Cardiac fibroblast (primary cell): Measurements from ENCODE around the gene ENSA.

Experiments
- DNase-seq, 2 donors: peaks; one replicate each; pipeline versions ENCODE4 v3.0.0 to v3.0.0-alpha.2; 2010; ENCODE audit warnings: low read depth in 2 of 2
- H3K4me3 ChIP-seq, 2 donors: replicated peaks in 1 of 2; 1 replicate in 1 of 2; 2 replicates in 1 of 2; pipeline ENCODE4 v1.5.1; 2011; ENCODE audit warnings: low read depth in 2 of 2, low read length in 2 of 2, mild to moderate bottlenecking in 2 of 2, moderate library complexity in 1 of 2
- TF ChIP-seq, protein P1 (sequence below): IDR thresholded peaks from one replicate; pipeline ENCODE4 v1.5.1; 2011; ENCODE audit warnings: low read depth, mild to moderate bottlenecking, low read length, inconsistent platforms

Gene ENSA

DNA sequence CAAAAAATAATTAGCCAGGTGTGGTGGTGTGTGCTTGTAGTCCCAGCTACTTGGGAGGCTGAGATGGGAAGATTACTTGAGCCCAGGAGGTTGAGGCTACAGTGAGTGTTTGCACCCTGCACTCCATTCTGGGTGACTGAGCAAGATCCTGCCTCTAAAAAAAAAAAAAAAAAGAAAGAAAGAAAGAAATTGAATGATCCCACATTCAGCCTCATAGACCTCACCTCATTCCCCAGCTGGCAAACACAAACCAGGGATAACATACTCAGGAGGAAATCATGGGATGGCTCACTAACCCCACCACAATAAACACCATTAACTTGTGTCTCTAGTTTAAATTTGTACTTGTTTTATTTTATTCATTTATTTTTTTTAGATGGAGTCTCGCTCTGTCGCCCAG lies 8.5 kb downstream of the ENSA start:
- H3K4me3 ChIP-seq, result no peak overlapping the region
- DNase-seq, result no peak
- TF ChIP-seq, protein P1, sequence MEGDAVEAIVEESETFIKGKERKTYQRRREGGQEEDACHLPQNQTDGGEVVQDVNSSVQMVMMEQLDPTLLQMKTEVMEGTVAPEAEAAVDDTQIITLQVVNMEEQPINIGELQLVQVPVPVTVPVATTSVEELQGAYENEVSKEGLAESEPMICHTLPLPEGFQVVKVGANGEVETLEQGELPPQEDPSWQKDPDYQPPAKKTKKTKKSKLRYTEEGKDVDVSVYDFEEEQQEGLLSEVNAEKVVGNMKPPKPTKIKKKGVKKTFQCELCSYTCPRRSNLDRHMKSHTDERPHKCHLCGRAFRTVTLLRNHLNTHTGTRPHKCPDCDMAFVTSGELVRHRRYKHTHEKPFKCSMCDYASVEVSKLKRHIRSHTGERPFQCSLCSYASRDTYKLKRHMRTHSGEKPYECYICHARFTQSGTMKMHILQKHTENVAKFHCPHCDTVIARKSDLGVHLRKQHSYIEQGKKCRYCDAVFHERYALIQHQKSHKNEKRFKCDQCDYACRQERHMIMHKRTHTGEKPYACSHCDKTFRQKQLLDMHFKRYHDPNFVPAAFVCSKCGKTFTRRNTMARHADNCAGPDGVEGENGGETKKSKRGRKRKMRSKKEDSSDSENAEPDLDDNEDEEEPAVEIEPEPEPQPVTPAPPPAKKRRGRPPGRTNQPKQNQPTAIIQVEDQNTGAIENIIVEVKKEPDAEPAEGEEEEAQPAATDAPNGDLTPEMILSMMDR, result no peak

DNA sequence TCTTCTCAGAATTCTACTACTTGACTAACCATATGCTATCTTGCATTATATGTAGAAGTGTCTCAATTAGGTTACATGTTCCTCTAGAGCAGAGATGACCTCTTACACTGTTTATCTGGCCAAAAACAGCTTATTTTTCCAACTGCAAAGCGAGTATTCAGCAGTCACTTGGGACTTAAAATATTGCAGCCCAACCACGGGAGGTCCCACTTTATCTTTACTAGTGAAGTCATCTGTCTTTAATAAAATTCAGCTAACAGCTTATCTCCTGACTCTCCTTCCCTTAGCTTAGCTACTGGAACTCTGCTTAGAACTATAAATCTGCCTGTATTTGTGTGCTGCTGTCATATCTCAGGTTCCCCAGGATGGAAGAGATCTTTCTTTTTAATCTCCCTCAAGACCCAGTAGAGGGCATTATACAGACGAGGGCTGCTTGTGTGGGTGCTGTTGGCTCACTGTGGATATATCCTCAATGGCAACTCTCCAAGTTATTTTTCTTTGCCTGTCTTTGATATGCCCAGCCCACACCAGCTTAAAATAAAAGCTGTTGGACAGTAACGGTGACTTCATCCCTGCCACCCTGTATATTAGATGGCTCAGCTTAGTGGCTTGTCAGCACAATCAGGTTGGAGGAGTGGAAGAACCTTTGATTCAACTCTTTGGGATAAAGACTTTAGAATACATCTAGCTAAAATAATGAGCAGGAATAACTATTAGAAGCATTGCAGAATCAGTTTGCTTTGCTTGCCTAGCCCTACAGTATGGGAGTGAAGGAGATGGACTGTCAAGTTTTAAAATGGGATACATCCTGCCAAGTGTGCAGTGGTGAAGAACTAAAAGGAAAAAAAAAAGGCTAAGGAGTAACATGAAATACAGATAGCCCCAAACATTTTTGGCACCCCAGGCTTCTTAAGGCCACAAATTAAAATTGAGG lies 9.6 kb downstream of the ENSA start:
- peak; percentile 85 for DNase-seq
- H3K4me3 ChIP-seq, result no peak overlapping the region
- TF ChIP-seq, protein P1, result peak; percentile 31

DNA sequence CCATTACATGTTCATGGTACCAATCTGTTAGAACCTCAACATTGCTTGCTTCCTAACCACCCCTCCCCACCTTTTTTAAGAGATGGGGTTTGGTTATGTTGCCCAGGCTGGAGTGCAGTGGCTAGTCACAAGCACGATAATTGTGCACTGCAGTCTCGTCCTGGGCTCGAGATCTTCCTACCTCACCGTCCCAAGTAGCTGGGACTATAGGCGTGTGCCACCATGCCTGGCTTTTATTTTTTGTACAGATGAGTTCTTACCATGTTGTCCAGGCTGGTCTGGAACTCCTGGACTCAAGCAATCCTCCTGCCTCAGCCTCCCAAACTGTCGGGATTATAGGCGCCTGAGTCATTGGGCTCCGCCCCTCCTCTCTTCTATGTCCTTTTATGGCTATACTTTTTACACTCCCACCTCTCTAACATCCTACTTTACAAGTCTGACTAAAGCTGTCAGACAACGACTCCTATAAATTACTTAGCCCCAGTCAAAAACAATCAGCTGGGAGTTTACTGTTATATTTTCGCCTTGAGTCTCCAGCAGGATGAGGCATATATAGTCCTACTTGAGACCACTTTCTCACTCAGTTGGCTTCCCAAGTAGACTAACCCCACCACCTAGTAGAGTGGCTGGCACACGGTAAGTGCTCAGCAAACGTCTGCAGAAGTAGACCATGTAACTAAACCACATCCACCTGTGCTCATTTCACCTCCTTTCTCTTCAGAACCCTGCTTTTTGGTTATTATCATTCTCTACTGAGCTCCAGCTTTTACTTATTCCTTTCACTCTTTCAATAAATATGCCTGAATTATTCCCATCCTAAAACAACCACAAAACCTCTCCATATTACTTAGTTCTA lies 13.8 kb downstream of the ENSA start:
- TF ChIP-seq, protein P1, result no peak
- no peak overlapping the region for H3K4me3 ChIP-seq
- DNase-seq, result no peak

DNA sequence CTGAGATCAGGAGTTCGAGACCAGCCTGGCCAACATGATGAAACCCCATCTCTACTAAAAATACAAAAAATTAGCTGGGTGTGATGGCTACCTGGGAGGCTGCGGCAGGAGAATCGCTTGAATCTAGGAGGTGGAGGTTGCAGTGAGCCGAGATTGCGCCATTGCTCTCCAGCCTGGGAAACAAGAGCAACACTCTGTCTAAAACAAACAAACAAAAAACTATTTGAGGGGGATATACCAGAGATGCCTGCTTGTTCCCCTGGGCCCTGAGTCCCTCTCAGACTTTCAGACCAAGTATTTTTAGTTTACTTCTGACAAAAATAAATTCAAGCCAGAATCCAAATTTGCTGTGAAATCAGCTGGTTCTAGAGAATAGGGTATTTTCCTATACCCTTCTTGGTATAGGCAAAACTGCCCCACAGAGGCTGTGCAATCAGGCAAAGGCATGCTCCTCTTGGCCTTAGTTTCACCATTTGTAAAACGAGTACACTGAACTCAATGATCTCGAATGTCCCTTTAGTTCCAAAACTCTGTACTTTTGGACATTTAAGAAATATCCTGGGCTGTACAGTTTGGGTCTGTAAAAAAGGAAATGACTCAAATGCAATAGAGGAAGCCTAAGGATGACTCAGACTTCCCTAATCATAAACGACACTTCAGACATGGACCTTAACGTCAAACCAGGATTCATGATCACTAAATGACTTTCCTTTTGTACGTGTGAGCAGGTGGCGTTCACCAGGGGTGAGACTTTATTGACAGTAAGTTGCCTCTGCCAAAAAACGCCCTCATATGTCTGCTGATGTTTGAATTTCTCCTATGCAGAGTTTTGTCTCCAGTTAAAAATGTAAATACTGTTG lies 16.1 kb downstream of the ENSA start:
- peak; percentile 95 to 96 for DNase-seq
- TF ChIP-seq, protein P1, result no peak
- peak overlapping the region in 1 of 2 donors; percentile 21 for H3K4me3 ChIP-seq

DNA sequence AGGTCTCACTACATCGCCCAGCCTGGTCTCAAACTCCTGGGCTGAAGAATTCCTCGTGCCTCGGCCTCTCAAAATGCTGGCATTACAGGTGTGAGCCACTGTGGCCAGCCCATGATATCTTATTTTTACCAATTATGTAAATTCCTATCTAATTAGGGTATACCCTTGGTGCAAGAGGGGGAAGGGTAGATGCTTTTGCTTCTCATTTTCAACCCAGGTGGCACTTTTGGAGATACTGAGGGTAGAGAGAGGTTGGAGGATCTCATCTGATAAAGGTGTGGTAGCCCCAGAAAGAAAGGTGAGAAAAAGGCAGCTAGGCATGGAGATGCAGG lies 17.4 kb downstream of the ENSA start:
- no peak overlapping the region for H3K4me3 ChIP-seq

DNA sequence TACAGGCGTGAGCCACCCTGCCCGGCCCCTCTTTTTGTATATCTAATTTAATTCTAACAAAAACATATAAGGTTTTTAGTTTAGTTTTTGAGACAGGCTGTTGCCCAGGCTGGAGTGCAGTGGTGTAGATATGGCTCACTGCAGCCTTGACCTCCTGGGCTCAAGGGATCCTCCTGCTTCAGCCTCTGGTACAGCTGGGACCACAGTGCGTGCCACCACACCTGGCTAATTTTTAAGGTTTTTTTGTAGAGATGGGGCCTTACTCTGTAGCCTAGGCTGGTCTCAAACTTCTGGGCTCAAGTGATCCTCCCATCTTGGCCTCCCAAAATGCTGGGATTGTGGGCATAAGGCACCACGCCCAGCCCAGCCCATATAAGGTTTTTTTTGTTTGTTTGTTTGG lies 18.8 kb downstream of the ENSA start:
- TF ChIP-seq, protein P1, result no peak
- H3K4me3 ChIP-seq, result no peak overlapping the region
- DNase-seq, result no peak

More for the DNA sequence above, 17.4 kb downstream of the ENSA start:
- no peak for DNase-seq
- TF ChIP-seq, protein P1, result no peak
